Stimulated activated effector memory CD8-positive, alpha-beta T cell treated with anti-CD3 and anti-CD28 coated beads, Interleukin-12 subunit alpha, Interleukin-12 subunit beta, amount 100 ng/mL, for 72 hours (primary cell): ENCODE measurements around the gene CAMLG.
"Not testable (repeated sequence)": the region's sequence is repeated elsewhere in the genome, so short reads cannot be mapped to it uniquely, and the experiment has no call there.

Experiments used
- ATAC-seq: fragments of 150-1000 bp; cut with Tn5 transposase; 2 replicates; pipeline ENCODE4 v1.10.0; 2021
- DNase-seq, 2 donors: peaks; one replicate each; pipeline ENCODE4 v3.0.0; 2021 to 2022; ENCODE audit warnings: low spot score in 2 of 2
- H3K27ac Mint-ChIP-seq: one replicate; pipeline ENCODE4 v1.8.0; 2022; ENCODE audit warnings: mild to moderate bottlenecking, mixed read lengths
- H3K36me3 Mint-ChIP-seq: one replicate; pipeline ENCODE4 v1.8.0; 2022; ENCODE audit warnings: mild to moderate bottlenecking, mixed read lengths
- H3K4me1 Mint-ChIP-seq: one replicate; pipeline ENCODE4 v1.8.0; 2022; ENCODE audit warnings: mixed read lengths
- H3K4me3 Mint-ChIP-seq: one replicate; pipeline ENCODE4 v1.8.0; 2022; ENCODE audit warnings: mild to moderate bottlenecking, mixed read lengths
- H3K9me3 Mint-ChIP-seq: one replicate; pipeline ENCODE4 v1.8.0; 2022; ENCODE audit warnings: mixed read lengths

CAMLG gene

GRCh38 chr5:134738133-134738962 is at the start of gene CAMLG:
Gene CAMLG, plus strand, starts transcription at chr5:134738548. Its CDS starts 73 bp downstream, at chr5:134738621.
- ATAC-seq (peak; percentile 98), DNase-seq (peak; percentile 94 to 97)
- Mint-ChIP-seq H3K27ac (peak within 1 kb of the TSS; percentile 93), H3K4me3 (peak within 1 kb of the TSS; percentile 86), H3K4me1 (peaks cover 20% of the 10 kb centered on the region), H3K36me3 (peaks cover 40% of the 10 kb centered on the region), H3K9me3 (no peaks in the 10 kb centered on the region)

DNA sequence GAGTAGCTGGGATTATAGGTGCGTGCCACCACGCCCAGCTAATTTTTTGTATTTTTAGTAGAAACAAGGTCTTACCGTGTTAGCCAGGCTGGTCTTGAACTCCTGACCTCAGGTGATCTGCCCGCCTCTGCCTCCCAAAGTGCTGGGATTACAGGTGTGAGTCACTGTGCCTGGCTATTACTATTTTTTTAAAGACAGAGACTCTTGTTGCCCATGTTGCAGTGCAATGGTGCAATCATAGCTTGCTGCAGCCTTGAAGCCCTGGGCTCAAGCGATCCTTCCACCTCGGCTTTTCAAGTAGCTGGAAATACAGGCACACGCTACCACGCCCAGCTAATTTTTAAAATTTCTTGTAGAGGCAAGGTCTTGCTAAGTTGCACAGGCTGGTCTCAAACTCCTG is 48.2 kb upstream of the CAMLG start:
- H3K4me1 Mint-ChIP-seq, ATAC-seq, H3K27ac Mint-ChIP-seq, H3K9me3 Mint-ChIP-seq, H3K4me3 Mint-ChIP-seq, DNase-seq: not testable (repeated sequence)
- peaks cover 100% of the 10 kb centered on the region for H3K36me3 Mint-ChIP-seq

DNA sequence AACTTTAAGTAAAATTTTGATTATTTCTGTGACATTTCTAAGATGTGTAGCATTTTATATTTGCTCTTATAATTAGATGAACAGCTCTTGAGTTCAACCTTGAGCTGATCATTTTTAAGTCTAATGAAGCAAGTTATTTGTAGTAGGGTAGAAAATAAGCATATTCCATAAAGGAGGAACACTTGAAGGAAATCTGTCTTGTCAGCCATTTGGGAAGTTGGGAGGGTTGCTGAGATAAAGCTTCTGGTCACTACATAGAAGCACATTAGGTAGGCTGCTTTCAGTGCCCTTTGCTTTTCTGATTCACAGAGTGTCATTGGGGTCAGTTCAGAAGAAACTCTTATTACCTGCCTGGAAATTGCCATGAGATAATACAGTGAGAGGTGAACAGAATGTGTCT is 45.6 kb upstream of the CAMLG start:
- Mint-ChIP-seq H3K4me1 (no peaks in the 10 kb centered on the region), H3K27ac (peak overlapping the region; percentile 49), H3K4me3 (no peak overlapping the region), H3K36me3 (peaks cover 100% of the 10 kb centered on the region), H3K9me3 (no peaks in the 10 kb centered on the region)
- DNase-seq (no peak), ATAC-seq (no peak)

DNA sequence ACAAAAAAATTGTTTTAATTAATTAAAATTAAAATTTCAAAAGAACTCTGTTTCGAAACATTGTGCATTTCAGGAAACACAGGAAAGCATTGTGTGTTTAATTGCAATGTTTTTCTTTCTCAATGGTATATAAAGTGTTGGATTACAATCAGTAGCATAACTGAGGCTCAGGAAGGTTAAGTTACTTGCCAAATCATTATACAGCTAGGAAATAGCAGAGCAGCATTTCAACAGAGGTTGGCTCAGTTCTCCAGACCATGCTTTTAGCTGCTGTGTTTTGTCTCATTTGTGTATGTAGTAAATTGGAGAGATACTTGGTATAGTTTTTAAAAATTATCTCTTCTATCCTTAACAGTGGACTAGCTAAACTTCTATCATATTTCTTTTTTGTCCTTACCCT is 30.0 kb upstream of the CAMLG start:
- H3K36me3 Mint-ChIP-seq = peaks cover 100% of the 10 kb centered on the region

DNA sequence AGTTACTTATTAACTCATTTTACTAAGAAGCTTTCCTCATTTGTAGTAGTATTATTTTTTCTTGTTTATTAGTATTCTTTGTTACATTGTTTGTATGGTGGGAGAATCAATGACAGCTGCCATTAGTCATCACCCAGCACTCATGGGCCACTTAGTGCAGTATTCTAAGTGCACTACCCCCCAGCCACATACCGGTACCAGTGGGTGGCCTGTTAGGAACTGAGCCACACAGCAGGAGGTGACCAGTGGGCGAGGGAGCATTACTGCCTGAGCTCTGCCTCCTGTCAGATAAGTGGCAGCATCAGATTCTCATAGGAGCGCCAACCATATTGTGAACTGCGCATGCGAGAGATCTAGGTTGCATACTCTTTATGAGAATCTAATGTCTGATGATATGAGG is 24.2 kb upstream of the CAMLG start:
- H3K4me1 Mint-ChIP-seq = no peaks in the 10 kb centered on the region
- H3K36me3 Mint-ChIP-seq = peaks cover 100% of the 10 kb centered on the region
- no peak overlapping the region for H3K4me3 Mint-ChIP-seq
- H3K9me3 Mint-ChIP-seq = no peaks in the 10 kb centered on the region
- no peak overlapping the region for H3K27ac Mint-ChIP-seq
- DNase-seq (peak in 1 of 2 donors; percentile 23), ATAC-seq (no peak)

More for the DNA sequence above, 30.0 kb upstream of the CAMLG start:
- no peak for DNase-seq
- no peak for ATAC-seq
- no peak overlapping the region for H3K4me3 Mint-ChIP-seq
- no peaks in the 10 kb centered on the region for H3K9me3 Mint-ChIP-seq
- no peak overlapping the region for H3K27ac Mint-ChIP-seq
- H3K4me1 Mint-ChIP-seq = no peaks in the 10 kb centered on the region

GRCh38 chr5:134714541-134714940 is 23.8 kb upstream of the CAMLG start:
- no peak overlapping the region for H3K4me3 Mint-ChIP-seq
- no peak overlapping the region for H3K27ac Mint-ChIP-seq
- no peaks in the 10 kb centered on the region for H3K9me3 Mint-ChIP-seq
- DNase-seq (no peak), ATAC-seq (no peak)
- H3K36me3 Mint-ChIP-seq = peaks cover 100% of the 10 kb centered on the region
- no peaks in the 10 kb centered on the region for H3K4me1 Mint-ChIP-seq

DNA sequence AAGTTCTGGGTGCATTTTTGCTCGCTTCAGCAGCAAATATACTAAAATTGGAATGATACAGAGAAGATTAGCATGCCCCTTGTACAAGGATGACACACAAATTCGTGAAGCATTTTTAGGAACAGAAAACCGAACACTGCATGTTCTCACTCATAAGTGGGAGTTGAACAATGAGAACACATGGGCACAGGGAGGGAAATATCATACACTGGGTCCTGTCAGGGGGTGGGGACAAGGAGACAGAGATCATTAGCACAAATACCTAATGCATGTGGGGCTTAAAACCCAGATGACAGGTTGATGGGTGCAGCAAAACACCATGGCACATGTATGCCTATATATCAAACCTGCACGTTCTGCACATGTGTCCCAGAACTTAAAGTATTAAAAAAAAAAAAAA is 22.9 kb upstream of the CAMLG start:
- not testable (repeated sequence) for ATAC-seq, H3K4me3 Mint-ChIP-seq, H3K9me3 Mint-ChIP-seq, H3K4me1 Mint-ChIP-seq, H3K27ac Mint-ChIP-seq
- H3K36me3 Mint-ChIP-seq = peaks cover 100% of the 10 kb centered on the region
- DNase-seq = peak in 1 of 2 donors; percentile 22

GRCh38 chr5:134724872-134725271 is 13.5 kb upstream of the CAMLG start:
- Mint-ChIP-seq H3K27ac (no peak overlapping the region), H3K4me3 (no peak overlapping the region), H3K36me3 (peaks cover 61% of the 10 kb centered on the region), H3K9me3 (no peaks in the 10 kb centered on the region), H3K4me1 (no peaks in the 10 kb centered on the region)
- no peak for ATAC-seq
- DNase-seq = no peak

- Mint-ChIP-seq H3K36me3 (no peaks in the 10 kb centered on the region), H3K27ac (no peak overlapping the region), H3K4me1 (no peaks in the 10 kb centered on the region), H3K4me3 (no peak overlapping the region), H3K9me3 (no peaks in the 10 kb centered on the region)
- ATAC-seq (no peak), DNase-seq (no peak)
Observed at GRCh38 chr5:134732819-134733218, 5.5 kb upstream of the CAMLG start.

- H3K9me3 Mint-ChIP-seq = no peaks in the 10 kb centered on the region
- H3K4me3 Mint-ChIP-seq = no peak overlapping the region
- ATAC-seq = no peak
- no peak for DNase-seq
- H3K4me1 Mint-ChIP-seq = peaks cover 7% of the 10 kb centered on the region
- no peak overlapping the region for H3K27ac Mint-ChIP-seq
- H3K36me3 Mint-ChIP-seq = peaks cover 12% of the 10 kb centered on the region
Observed at GRCh38 chr5:134735243-134735642, 3.1 kb upstream of the CAMLG start.

DNA sequence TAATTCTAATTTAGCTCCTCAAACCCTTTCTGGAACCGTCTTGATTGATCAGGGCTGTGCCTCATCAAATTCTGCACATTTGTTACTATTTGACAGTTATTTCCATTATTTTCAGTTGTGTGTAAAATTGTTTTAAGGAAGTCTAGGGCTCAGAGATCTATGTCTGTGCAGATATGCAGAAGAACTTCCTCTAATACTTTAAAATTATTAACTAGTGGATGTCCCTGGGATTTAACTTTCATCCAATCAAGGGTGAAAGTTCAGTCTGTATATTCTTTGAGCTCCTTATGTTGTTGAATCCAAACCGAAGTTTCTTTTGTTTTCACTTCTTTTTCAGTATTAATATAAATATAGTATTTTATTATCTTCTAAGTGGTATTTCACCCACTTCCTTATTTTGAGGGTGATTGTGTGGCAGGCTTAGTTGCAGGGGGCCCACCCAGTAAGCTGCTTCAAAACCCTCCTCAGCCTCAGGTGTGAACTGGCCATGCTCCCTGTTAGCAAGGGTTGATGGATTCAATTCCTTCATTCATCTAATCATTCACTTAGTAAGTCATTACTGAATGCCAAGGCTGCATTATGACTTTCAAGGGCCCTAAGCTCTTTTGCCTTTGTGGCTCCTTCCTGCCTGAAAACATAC is 2.1 kb upstream of the CAMLG start:
- Mint-ChIP-seq H3K27ac (no peak overlapping the region), H3K9me3 (no peaks in the 10 kb centered on the region), H3K4me3 (no peak overlapping the region), H3K36me3 (peaks cover 22% of the 10 kb centered on the region), H3K4me1 (peaks cover 11% of the 10 kb centered on the region)
- no peak for ATAC-seq
- DNase-seq = no peak

GRCh38 chr5:134738963-134739661 is 764 bp downstream of the CAMLG start:
- peak; percentile 52 for ATAC-seq
- H3K9me3 Mint-ChIP-seq = no peaks in the 10 kb centered on the region
- peaks cover 48% of the 10 kb centered on the region for H3K36me3 Mint-ChIP-seq
- peak overlapping the region; percentile 86 for H3K4me3 Mint-ChIP-seq
- DNase-seq = peak; percentile 8 to 65
- H3K4me1 Mint-ChIP-seq = peaks cover 20% of the 10 kb centered on the region
- H3K27ac Mint-ChIP-seq = peak overlapping the region; percentile 93

DNA sequence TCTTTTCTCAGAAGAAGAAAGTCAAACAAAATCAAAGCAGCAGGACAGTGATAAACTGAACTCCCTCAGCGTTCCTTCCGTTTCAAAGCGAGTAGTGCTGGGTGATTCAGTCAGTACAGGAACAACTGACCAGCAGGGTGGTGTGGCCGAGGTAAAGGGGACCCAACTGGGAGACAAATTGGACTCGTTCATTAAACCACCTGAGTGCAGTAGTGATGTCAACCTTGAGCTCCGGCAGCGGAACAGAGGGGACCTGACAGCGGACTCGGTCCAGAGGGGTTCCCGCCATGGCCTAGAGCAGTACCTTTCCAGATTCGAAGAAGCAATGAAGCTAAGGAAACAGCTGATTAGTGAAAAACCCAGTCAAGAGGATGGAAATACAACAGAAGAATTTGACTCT is 2.7 kb downstream of the CAMLG start:
- no peak for ATAC-seq
- no peak for DNase-seq
- Mint-ChIP-seq H3K27ac (no peak overlapping the region), H3K36me3 (peaks cover 66% of the 10 kb centered on the region), H3K9me3 (no peaks in the 10 kb centered on the region), H3K4me1 (peaks cover 20% of the 10 kb centered on the region), H3K4me3 (no peak overlapping the region)

- Mint-ChIP-seq H3K9me3 (no peaks in the 10 kb centered on the region), H3K4me3 (no peak overlapping the region), H3K27ac (no peak overlapping the region), H3K36me3 (peaks cover 71% of the 10 kb centered on the region), H3K4me1 (peaks cover 20% of the 10 kb centered on the region)
- ATAC-seq (no peak), DNase-seq (no peak)
Observed at GRCh38 chr5:134742134-134742533, 3.8 kb downstream of the CAMLG start.

DNA sequence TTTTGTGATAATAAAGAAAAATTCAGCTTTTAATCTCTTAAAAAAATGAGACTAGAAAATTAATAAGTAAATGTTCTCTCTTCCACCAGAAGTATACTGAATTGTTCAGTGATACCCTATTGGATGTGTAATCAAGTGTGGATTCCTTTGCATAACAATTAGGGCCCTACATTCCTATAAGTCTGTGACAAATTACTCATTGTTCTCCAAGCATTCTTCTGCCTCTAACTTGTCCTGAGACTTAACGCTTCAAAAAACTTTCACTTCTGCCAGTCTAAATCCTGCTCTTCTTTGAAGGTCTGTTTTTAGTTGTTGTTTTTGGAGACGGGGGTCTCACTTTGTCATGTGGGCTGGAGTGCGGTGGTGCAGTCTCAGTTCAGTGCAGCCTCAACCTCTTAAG is 11.1 kb downstream of the CAMLG start:
- Mint-ChIP-seq H3K4me1 (no peaks in the 10 kb centered on the region), H3K9me3 (no peaks in the 10 kb centered on the region), H3K27ac (peak overlapping the region; percentile 49), H3K36me3 (peaks cover 53% of the 10 kb centered on the region), H3K4me3 (no peak overlapping the region)
- DNase-seq = no peak
- ATAC-seq = no peak

DNA sequence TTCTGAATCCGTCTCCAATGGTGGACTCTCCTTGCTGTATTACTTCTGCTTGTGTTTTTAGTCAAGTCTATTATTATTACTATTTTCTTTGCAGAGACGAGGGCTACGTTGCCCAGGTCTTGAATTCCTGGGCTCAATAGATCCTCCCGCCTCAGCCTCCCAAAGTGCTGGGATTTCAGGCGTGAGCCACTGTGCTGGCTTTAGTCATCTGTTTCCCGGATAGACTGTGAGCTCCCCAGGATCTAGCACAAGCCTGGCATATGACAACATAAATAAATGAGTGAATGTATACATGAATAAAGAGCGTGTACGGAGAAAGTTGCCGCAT is 19.8 kb downstream of the CAMLG start:
- ATAC-seq = no peak

More for the DNA sequence above, 19.8 kb downstream of the CAMLG start:
- H3K4me1 Mint-ChIP-seq = peaks cover 33% of the 10 kb centered on the region
- H3K4me3 Mint-ChIP-seq = peak overlapping the region; percentile 100
- no peaks in the 10 kb centered on the region for H3K9me3 Mint-ChIP-seq
- peak overlapping the region; percentile 99 for H3K27ac Mint-ChIP-seq
- no peak for DNase-seq
- H3K36me3 Mint-ChIP-seq = peaks cover 14% of the 10 kb centered on the region
